ENCODE measurements around the gene SSTR5.

GRCh38 chr16:1034230-1035065 is 38.1 kb upstream of the SSTR5 start:
- TF ChIP-seq CTCF (IDR thresholded peaks at IDR 0.05) = no peak
- no peak for TF ChIP-seq POLR2A (IDR thresholded peaks at IDR 0.05)
